Fibroblast of skin of left biceps (primary cell): Measurements from ENCODE around the gene WWC2.
A peak's percentile ranks its signal among the peaks of the same experiment; 100 is the strongest.
"Not testable (repeated sequence)": the region's sequence is repeated elsewhere in the genome, so short reads cannot be mapped to it uniquely, and the experiment has no call there.

Experiments used
- DNase-seq, 2 experiments: peaks; one replicate each; pipeline ENCODE4 v3.0.0-alpha.2; 2013; ENCODE audit warnings: low read depth in 2 of 2

Gene WWC2

DNA sequence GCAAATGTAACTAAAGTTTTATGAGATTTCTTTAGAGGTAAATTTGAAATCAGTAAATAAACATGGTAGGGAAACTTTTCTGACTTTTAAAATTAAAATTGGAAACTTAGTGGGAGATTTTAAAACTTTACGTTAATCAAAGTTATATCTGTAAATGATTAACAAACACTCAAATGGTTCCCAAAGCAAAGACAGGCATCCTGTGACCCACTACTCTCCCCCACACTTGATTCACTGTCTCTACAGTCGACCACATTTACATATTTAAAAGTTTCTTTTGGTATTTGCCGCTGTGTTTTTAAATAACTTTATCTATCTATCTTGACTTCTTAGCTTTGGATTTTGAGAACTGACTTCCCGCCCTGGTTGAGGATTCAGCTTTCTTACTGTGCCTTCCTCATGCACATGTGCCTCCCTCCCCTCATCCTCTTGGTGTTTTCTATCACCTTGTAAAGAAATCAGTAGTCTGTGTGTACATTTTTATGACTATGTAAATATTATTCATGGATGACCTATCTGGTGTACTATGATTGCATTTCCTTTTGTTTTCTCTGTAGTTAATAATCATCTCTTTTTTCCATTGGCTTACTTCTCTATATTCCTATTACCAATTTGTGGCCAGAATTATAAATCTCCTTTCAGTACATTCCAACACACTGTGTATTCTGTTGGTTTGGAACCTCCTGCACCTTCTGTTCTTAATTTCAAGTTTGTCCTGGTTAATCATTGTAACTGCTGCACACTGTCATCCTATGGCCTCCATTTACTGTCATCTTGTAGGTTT lies 72.6 kb downstream of the WWC2 start:
- no peak for DNase-seq

DNA sequence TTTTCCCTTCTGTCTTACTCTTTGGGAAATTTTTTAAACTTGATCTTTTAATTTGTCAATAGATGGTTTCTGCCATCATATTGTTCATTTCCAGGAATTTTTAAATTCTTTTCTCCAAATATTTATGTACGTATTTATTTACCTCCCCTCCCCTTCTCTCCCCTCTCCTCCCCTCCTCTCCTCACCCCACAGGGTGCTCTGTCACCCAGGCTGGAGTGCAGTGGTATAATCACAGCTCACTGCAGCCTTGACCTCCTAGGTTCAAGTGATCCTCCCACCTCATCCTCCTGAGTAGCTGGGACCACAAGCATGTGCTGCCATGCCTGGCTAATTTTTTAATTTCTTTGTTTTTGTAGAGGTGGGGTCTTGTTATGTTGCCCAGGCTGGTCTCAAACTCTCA lies 73.8 kb downstream of the WWC2 start:
- DNase-seq = no peak

DNA sequence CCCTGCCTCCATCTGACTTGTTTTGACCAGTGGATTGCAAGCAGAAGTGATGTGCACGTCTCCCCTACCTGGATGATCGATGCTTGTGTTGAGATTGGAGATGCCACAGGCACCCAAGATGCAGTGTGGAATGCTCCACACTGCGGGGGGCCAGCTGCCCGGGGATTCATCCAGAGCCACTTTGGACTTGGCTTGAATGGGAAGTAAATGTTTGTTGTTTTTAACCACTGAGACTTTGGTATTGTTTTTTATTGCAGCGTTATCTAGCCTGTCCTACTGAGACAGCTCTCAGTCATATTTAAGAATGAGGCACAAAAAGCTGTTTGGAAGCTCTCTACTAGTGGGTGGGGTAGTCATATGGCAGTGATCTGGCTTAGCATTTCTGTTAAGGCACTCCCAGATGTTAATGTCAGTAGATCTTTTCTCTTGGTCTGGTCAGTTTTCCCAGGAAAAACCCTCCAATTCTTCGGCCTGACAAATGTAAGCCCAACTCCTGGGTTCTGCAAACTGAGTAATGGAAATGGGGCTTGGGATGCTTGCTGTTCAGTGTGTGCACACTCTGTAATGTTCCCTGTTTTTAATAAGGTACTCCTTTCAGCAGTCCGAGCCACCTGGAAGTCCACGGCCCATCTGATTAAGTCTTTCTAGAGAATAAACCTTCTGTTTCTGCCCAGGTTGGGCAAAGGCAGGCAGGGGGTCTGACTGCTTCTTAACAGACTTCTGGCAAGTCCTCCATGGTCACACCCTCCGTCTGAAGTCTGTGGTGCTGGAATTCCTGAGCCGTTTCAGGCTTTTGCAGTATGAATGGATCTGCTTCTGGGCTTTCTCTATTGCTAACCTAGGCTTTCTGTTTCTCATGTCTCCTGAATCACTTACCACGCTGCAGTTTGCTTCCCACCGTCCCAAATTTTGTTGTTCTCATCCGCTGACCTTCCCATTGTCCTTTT lies 74.8 kb downstream of the WWC2 start:
- DNase-seq = no peak

DNA sequence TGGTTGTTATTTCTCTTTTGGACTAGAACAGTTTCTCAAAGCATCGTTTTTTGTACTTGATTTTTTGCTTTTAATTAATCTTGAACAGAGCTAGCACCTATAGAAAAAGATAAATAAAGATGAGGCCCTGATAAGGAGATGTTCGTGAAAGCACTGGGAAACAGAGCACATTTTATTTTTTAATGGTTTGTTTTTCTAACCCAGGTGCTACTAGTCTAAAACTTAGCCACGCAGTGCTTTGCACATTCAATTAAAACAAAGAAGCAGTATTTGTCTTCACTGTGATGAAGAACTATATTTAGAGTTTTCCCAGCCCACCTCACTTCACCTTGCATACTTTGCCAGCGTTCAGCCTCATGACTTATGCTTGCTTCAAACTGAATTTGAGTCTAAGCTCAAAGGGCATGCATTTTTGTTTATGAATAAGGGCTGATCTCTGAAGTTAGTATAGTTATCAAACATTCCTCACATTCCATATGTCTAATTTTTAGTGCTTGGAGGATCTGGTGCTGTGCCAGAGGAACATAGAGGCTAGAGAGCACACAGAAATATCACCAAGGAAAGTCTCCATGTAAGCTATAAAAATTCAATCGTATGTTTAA lies 76.7 kb downstream of the WWC2 start:
- DNase-seq = peak; percentile 73 to 76

DNA sequence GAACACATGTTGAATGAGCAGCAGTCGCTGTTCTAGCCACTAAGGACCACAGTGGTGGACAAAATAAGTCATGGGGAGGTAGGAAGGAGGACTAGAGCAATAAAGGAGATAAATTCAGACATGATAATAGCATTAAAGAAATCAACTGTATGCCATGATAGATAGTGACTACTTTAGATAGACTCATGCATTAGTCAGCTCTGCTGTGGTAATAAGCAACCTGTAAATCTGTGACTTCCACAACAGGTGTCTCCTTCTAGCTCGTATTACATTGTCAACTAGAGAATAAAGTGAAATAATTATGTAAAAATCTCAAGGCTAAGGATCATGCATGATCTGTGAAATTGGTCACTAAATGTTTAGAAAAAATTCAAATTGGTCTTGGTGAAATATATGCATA lies 77.9 kb downstream of the WWC2 start:
- no peak for DNase-seq

DNA sequence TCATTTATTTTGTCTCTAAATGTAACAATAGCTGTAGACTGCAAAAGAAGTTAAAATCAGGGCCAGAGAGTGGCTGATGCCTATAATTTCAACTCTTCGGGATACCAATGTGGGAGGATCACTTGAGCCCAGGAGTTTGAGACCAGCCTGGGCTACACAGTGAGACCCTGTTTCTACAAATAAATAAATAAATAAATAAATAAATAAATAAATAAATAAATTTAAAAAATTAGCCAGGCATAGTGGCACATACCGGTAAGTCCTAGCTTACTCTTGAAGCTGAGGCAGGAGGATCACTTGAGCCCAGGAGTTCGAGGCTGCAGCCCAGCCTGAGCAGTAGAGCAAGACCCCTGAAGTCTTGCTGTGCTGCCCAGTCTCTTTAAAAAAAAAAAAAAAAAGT lies 79.1 kb downstream of the WWC2 start:
- no peak for DNase-seq

DNA sequence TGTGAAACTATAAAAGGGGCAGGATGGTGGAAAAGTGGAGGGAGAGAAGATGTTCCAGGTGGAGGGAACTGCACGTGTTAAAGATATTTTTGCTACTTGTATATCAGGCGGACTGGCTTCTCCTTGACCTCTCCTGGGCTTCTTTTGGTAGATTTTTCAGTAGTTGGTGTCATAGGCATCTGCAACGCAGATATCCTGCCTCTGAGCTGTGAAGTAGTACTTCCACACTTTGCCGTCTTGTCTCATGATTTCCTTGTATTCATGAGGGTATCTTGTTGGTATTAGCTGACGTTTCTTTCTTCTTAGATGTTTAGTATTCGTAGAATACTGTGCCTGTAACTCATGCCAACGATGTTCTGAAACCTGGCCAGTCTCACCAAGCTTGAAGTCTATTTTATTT lies 81.0 kb downstream of the WWC2 start:
- no peak for DNase-seq

DNA sequence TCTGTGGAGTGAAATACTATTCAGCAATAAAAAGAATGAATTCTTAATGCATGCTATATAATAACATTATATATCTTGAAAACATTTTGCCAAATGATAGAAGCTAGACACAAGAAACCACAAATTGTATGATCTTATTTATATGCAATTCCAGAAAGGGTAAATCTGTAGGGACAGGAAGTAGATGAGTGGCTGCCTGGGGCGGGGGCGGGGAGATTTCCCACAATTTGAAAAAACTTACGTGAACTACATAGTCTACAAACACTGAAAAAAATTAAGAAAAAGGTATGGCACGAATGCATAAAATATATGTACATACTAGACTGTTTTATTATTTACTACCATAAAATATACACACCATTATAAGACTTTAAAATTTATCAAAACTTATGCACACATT lies 81.6 kb downstream of the WWC2 start:
- no peak for DNase-seq

DNA sequence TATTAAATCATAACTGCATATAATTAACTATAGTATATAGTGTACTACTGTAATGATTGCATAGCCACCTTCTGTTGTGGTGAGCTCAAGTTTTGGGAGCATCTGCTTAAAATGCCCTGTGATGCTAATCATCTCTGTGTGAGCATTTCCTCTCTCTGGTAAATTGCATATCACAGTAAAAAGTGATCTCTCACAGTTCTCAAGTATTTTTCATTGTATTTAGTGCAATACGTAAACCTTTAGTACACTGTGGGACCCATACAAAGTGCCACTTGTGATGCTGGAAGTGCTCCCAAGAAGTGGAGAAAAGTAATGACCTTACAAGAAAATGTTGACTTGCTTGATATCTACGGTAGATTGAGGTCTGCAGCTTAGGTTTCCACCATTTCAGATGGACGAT lies 82.0 kb downstream of the WWC2 start:
- no peak for DNase-seq

DNA sequence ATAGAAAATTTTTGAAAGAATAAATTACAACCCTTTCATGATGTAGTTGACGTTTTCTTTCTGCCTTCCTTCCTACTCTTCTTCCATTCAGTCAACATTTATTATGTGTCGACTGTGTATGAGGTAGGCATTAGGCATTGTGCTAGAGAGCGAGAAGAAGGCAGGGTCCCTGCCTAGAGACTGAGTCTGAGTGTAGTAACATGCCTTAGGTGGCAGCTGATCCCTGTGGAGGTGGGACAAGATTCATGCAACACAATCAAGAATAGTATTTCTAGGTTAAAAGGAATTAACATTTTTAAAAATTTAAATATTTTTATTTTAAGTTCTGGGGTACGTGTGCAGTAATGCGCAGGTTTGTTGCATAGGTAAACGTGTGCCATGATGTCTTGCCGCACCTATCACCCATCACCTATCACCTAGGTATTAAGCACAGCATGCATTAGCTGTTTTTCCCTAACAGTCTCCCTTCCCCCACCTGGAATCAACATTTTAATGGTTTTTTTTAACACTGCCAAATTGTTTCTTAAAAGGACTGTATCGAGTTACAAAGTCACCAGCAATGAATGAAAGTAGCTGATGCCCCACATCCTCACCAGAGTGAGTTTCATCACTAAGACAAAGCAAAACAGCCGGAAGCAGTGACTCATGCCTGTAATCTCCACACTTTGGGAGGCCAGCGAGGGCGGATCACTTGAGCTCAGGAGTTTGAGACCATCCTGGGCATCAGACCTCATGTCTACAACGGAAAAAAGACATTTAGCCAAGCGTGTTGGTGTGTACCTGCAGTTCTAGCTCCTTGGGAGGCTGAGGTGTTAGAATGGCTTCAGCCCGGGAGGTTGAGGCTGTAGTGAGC lies 84.0 kb downstream of the WWC2 start:
- peak; percentile 56 to 64 for DNase-seq

DNA sequence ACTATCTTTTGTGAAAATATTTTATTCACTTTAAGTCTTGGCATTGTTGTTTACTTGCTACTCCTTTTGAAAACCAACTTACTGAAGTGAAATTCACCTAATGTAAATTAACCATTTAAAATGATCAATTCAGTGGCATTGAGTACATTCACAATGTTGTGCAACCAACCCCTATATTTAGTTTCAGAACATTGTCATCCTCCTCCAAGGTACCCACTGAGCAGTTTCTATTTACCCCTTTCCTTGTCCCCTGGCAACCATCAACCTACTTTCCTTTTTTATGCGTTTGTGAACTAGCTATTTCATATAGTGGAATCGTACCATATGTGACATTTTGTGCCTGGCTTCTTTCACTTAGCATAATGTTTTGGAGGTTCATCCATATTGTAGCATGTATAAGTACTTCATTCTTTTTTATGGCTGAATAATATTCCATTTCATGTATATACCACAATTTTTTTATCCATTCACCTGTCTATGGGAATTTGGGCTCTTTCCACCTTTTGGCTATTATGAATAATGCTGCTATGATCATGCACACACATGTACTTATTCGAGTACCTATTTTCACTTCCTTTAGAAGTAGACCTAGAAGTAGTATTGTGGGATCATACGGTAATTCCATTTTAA lies 85.0 kb downstream of the WWC2 start:
- DNase-seq = no peak

DNA sequence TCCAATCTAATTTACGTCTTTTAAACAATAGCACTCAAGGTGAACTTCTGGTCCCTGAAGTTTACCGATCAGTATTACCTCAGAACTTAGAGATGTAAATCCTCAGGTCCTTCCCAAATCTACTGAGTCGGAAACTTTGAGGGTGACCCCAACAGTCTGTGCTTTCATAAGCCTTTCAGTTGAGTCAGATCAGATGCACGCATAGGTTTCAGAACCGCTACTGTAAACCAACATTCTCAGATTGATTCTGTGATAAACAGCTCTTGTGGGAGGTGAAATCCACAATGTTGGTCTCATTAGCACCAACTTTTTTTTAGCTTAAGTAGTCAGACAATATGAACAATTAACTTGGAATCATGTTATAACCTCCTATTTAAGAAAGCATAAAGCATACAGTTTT lies 86.0 kb downstream of the WWC2 start:
- no peak for DNase-seq

DNA sequence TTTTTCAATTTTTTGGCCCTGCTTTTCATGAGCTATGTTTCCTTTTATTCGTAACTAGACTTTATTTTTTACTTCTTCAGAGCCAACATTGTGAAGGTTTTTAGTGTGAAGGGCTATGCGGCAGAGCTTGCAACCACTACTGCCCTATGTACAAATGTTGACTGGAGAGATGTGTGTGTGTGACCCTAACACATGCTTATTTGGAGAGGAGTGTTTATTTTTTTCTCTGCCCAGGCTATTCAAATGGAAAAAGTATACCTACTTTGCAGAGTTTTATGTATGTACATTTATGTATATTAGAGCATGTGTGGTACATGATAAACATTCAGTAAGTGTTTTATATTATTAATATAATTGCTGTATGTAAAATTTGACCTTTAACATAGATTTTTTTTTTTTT lies 86.5 kb downstream of the WWC2 start:
- no peak for DNase-seq

DNA sequence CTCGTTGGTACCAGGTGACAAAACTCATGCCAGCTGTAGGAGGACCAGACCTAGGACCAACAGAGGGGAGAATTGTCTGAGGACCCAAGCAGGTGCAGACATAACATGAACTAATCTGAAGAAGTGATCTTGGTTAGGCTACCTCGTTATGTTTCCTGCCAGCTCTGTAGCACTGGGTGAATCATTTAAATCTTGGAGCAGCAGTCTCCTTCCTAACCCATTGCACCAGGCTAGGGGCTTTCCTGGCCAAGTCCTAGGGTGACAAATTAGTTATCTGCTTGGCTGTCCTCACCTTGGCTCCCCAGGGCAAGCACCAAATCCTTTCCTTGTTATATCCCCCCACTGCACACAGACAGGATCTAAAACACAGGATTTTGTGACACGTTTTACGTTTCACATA lies 87.8 kb downstream of the WWC2 start:
- DNase-seq = no peak

DNA sequence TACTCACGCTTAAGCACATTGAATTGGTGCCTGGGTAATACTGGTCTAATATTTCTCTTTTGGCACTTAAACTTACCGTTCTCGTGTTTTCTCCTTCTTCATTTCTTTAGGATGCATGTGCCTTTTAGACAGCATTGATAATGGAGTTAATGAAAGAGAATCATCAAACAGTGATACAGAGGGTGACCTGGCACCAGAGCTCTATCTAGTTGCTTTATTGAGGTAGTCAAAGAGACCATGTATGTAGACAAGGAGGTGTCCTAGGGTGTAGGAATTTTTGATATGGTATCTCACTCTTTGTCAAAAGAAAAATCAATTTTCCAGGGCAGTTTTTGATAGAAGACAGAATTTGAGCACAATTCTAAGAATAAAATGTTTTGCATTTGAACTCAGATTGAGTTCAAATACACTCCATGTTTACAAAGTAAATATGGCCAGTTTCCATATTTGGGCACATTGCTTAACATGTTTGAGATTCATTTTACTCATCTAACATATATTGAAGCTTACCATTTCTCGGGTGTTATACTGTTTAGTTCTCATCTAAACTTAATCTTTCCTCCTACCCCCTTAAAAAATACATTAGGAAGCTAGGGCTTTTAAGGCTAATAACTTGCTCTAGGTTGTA lies 92.0 kb downstream of the WWC2 start:
- DNase-seq = no peak

DNA sequence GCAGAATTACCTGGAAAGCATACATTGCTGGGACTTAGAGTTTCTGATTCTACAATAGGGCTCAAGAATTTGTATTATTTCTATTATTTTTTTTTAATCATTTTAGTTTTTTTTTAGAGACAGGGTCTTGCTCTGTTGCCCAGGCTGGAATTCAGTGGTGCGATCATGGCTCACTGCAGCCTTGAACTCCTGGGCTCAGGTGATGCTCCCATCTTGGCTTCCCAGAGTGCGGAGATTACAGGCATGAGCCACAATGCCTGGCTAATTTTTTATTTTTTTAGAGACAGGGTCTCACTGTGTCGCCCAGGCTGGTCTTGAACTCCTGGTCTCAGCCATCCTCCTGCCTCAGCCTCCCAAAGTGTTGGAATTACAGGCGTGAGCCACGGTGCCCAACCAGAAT lies 92.6 kb downstream of the WWC2 start:
- no peak for DNase-seq

DNA sequence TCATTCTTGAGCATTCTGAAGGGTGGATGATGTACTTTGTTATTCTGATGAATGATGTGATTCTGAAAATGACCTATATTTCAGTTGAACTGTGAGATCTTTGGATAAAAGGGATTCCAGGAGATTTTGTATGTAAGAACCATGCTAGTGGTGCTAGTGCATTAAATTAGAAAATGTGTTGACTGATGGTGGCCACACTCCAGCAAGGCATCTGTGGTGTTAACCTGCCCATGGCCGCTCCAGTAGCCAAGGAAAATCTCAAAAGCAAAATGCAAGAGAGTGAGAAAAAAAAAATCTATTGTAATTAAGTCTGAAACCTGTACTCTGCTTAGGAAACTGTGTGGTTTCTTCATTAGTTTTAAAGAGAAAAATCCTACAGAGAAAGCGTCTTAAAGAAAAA lies 93.5 kb downstream of the WWC2 start:
- no peak for DNase-seq

DNA sequence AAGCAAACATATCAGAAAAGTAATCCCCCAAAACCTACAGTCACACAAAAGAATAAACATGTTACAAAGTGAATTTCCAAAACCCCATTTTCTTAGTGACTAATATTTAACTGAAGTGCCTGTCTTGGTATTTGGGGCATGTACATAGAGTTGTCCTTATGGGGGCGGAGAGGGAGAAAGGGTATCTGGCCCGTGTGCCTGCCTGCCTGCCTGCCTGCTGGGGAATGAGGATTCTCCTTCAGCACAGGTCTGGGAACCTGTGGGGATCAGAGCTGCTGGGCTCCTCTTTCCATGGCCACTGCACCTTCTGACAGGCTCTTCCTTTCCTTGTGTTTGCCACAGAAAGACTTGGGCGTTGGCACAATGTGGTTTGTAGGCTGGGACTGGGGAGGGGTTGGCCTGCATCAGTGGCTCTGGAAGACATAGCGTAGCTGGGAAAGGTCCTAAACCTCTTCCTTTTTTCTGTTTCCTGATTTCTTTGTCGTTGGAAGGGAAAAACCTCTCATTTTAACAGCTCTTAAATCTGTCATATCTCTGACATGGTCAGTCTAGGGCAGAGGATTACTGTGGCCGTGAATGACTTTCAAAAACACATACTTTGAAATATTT lies 94.8 kb downstream of the WWC2 start:
- not testable (repeated sequence) for DNase-seq

DNA sequence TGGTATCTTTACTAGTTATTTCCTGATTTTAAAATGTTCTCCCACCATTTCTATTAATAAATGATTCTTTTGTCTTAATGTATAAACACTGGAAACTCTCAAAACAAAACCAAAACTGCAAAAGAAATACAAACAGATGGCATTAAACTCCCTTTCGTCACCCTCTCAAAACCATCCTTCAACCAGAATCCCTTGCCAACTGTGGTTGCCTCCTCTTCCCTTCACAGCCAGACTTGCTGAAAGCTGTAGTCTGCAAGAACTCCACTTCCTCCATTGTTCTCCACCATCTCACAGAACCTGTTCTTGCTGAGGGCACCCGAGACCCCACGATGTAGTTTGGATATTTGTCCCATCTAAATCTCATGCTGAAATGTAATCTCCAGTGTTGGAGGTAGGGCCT lies 96.5 kb downstream of the WWC2 start:
- DNase-seq = no peak

DNA sequence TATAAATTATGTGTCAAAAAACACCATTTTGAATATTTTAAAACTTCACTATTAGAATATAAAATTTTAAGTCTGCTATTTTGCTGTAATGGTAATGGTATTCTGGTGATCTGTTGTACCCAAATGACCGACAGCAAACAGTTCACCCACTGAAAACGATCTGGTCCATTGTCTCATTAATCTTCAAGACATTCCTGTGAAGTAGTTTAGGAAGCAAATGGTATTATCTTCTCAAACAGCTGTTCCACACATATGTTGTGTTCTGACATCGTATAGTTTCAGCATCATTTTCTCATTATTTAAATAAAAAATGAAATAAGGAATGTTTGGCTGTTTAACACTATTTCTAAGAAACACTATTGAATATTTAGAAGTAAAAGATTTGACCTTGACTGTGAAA lies 98.1 kb downstream of the WWC2 start:
- no peak for DNase-seq
